GM19238 (cell line): ENCODE data around the gene PTPRJ.
"Not testable (repeated sequence)": the region's sequence is repeated elsewhere in the genome, so short reads cannot be mapped to it uniquely, and the experiment has no call there.

Experiments
- DNase-seq: peaks from one replicate; pipeline ENCODE4 v3.0.0; 2011; ENCODE audit warnings: low spot score; ENCODE audit not compliant: insufficient read length

Gene PTPRJ

GRCh38 chr11:47980088-47980906 is at the start of gene PTPRJ:
Gene PTPRJ, plus strand, starts transcription at chr11:47980559. Its CDS starts 354 bp downstream, at chr11:47980913.
- peak; percentile 60 for DNase-seq

- DNase-seq: no peak
Observed at GRCh38 chr11:47932544-47932943, 47.8 kb upstream of the PTPRJ start.

GRCh38 chr11:47933797-47934196 is 46.6 kb upstream of the PTPRJ start:
- DNase-seq: not testable (repeated sequence)

GRCh38 chr11:47938791-47939560 is 41.4 kb upstream of the PTPRJ start:
- DNase-seq: no peak

GRCh38 chr11:47940904-47941649 is 39.3 kb upstream of the PTPRJ start:
- no peak for DNase-seq

GRCh38 chr11:47941907-47942558 is 38.3 kb upstream of the PTPRJ start:
- no peak for DNase-seq

- DNase-seq: no peak
Observed at GRCh38 chr11:47943721-47944586, 36.4 kb upstream of the PTPRJ start.

- no peak for DNase-seq
Observed at GRCh38 chr11:47944632-47945031, 35.7 kb upstream of the PTPRJ start.

GRCh38 chr11:47946682-47947559 is 33.4 kb upstream of the PTPRJ start:
- no peak for DNase-seq

GRCh38 chr11:47948137-47948536 is 32.2 kb upstream of the PTPRJ start:
- no peak for DNase-seq

GRCh38 chr11:47949001-47949675 is 31.2 kb upstream of the PTPRJ start:
- DNase-seq: not testable (repeated sequence)

- DNase-seq: no peak
Observed at GRCh38 chr11:47950396-47950795, 30.0 kb upstream of the PTPRJ start.

GRCh38 chr11:47951504-47951903 is 28.9 kb upstream of the PTPRJ start:
- not testable (repeated sequence) for DNase-seq

- no peak for DNase-seq
Observed at GRCh38 chr11:47955061-47955755, 25.2 kb upstream of the PTPRJ start.

- DNase-seq: no peak
Observed at GRCh38 chr11:47960015-47960414, 20.3 kb upstream of the PTPRJ start.

GRCh38 chr11:47961383-47961782 is 19.0 kb upstream of the PTPRJ start:
- no peak for DNase-seq

- no peak for DNase-seq
Observed at GRCh38 chr11:47964546-47964945, 15.8 kb upstream of the PTPRJ start.
